ENCODE data around the gene ACY1. TPM values are rescaled to one million over a fixed set of nuclear protein-coding genes. Genes with fewer than 3 reads are reported as not detected.

The ACY1 gene
- total RNA-seq, 1 experiment from 2014 or later: 164 TPM

GRCh38 chr3:51938780-51939425, 44.4 kb upstream of the ACY1 start:
- peaks cover 16% of the 10 kb centered on the region for H3K4me1 Mint-ChIP-seq (ENCODE audit: insufficient read depth, unreplicated experiment)
- ChIA-PET POLR2A (no interaction called here), CTCF (interaction anchor here (0.6 kb wide), 1 partner anchor 361 kb away, joined by 3 read pairs; no protein-coding TSS in a partner anchor)
- no peak overlapping the region for H3K4me3 Mint-ChIP-seq (ENCODE audit: unreplicated experiment)
- no TSS peak for BruUV-seq (replicated peaks)
- H3K36me3 Mint-ChIP-seq (ENCODE audit: insufficient read depth, unreplicated experiment): peaks cover 63% of the 10 kb centered on the region
- DNase-seq (ENCODE audit: unreplicated experiment): no peak
- no peak overlapping the region for H3K27ac Mint-ChIP-seq (ENCODE audit: low read depth, unreplicated experiment)
- H3K9me3 Mint-ChIP-seq (ENCODE audit: unreplicated experiment): no peaks in the 10 kb centered on the region
- H3K27me3 Mint-ChIP-seq (ENCODE audit: insufficient read depth, unreplicated experiment): no peaks in the 10 kb centered on the region
- intact Hi-C loops (cut with micrococcal nuclease): no loop called here
- no peak for TF ChIP-seq CTCF (IDR thresholded peaks at IDR 0.05; ENCODE audit: unreplicated experiment)

GRCh38 chr3:51940648-51941462, 42.5 kb upstream of the ACY1 start:
- POLR2A ChIA-PET: interaction anchor here (0.6 to 5.8 kb wide), 25 partner anchors 8 to 1467 kb away, joined by 3 to 127 read pairs (median 4); partner anchors contain the start of genes ABHD14A, ABHD14B, ACY1 and DCAF1
- Mint-ChIP-seq H3K27ac (ENCODE audit: low read depth, unreplicated experiment) (peak overlapping the region; percentile 95), H3K27me3 (ENCODE audit: insufficient read depth, unreplicated experiment) (no peaks in the 10 kb centered on the region), H3K36me3 (ENCODE audit: insufficient read depth, unreplicated experiment) (peaks cover 48% of the 10 kb centered on the region), H3K4me1 (ENCODE audit: insufficient read depth, unreplicated experiment) (peaks cover 16% of the 10 kb centered on the region), H3K9me3 (ENCODE audit: unreplicated experiment) (no peaks in the 10 kb centered on the region), H3K4me3 (ENCODE audit: unreplicated experiment) (peak overlapping the region; percentile 92)
- no peak for TF ChIP-seq CTCF (IDR thresholded peaks at IDR 0.05; ENCODE audit: unreplicated experiment)
- intact Hi-C loops (cut with micrococcal nuclease): loop anchor here (5.0 kb wide), 1 partner anchor 181 kb away; no protein-coding TSS in a partner anchor
- TSS peak; percentile 58 for BruUV-seq (replicated peaks)
- CTCF ChIA-PET: interaction anchor here (0.5 to 2.6 kb wide), 22 partner anchors 9 to 1574 kb away, joined by 3 to 49 read pairs (median 3); partner anchors contain the start of genes ABHD14A and ABHD14B
- DNase-seq (ENCODE audit: unreplicated experiment): peak; percentile 39

GRCh38 chr3:51941463-51941797, 41.9 kb upstream of the ACY1 start:
- Mint-ChIP-seq H3K36me3 (ENCODE audit: insufficient read depth, unreplicated experiment) (peaks cover 42% of the 10 kb centered on the region), H3K27me3 (ENCODE audit: insufficient read depth, unreplicated experiment) (no peaks in the 10 kb centered on the region), H3K9me3 (ENCODE audit: unreplicated experiment) (no peaks in the 10 kb centered on the region), H3K27ac (ENCODE audit: low read depth, unreplicated experiment) (peak overlapping the region; percentile 95), H3K4me1 (ENCODE audit: insufficient read depth, unreplicated experiment) (peaks cover 16% of the 10 kb centered on the region), H3K4me3 (ENCODE audit: unreplicated experiment) (peak overlapping the region; percentile 92)
- DNase-seq (ENCODE audit: unreplicated experiment): no peak
- intact Hi-C loops (cut with micrococcal nuclease): loop anchor here (5.0 kb wide), 1 partner anchor 181 kb away; no protein-coding TSS in a partner anchor
- POLR2A ChIA-PET: interaction anchor here (0.6 to 5.8 kb wide), 26 partner anchors 9 to 1468 kb away, joined by 3 to 127 read pairs (median 4); partner anchors contain the start of genes ABHD14A, ABHD14B, ACY1 and DCAF1
- TF ChIP-seq CTCF (IDR thresholded peaks at IDR 0.05; ENCODE audit: unreplicated experiment): no peak
- no TSS peak for BruUV-seq (replicated peaks)
- CTCF ChIA-PET: interaction anchor here (0.5 to 2.6 kb wide), 24 partner anchors 9 to 1575 kb away, joined by 3 to 49 read pairs (median 4); partner anchors contain the start of genes ABHD14A and ABHD14B

All from MCF 10A (cell line).